Activated naive CD4-positive, alpha-beta T cell treated with anti-CD3 and anti-CD28 coated beads for 36 hours (primary cell): ENCODE results near the gene MAP2K2. TPM values are rescaled to one million over a fixed set of nuclear protein-coding genes. Genes with fewer than 3 reads are reported as not detected.

Experiments
- total RNA-seq, 2 experiments: library from RNA; stranded (reverse); gene quantifications; one replicate each; pipeline ENCODE4 v1.2.3, GENCODE V29; 2021

Gene MAP2K2
- total RNA-seq, 2 experiments from 2014 or later: 101 to 103 TPM

Other genes with a start within 250 kb of the MAP2K2 start
- gene ATCAY, start 243.4 kb downstream of the MAP2K2 start, total RNA-seq: under 1 TPM in 1 of 2 experiments, not detected in 1; 0.07 TPM
- not detected for gene NMRK2, start 191.1 kb downstream of the MAP2K2 start, total RNA-seq
- gene DAPK3, start 153.0 kb downstream of the MAP2K2 start, total RNA-seq: 10 to 100 TPM; 19.3 to 19.6 TPM
- gene EEF2, start 138.7 kb downstream of the MAP2K2 start, total RNA-seq: 1,000 to 10,000 TPM; 3,747 to 3,914 TPM
- gene PIAS4, start 116.4 kb downstream of the MAP2K2 start, total RNA-seq: 10 to 100 TPM; 16.1 to 20.1 TPM
- gene ZBTB7A, start 57.2 kb downstream of the MAP2K2 start, total RNA-seq: 10 to 100 TPM; 11.3 to 11.9 TPM
- gene CREB3L3, start 29.5 kb upstream of the MAP2K2 start, total RNA-seq: not detected
- 10 to 100 TPM; 20.0 to 20.1 TPM for gene SIRT6, start 58.4 kb upstream of the MAP2K2 start, total RNA-seq
- 1 to 10 TPM; 2.5 to 2.6 TPM for gene ANKRD24, start 58.6 kb upstream of the MAP2K2 start, total RNA-seq
- 10 to 100 TPM in 1 of 2 experiments, 1 to 10 TPM in 1; 7.8 to 11.8 TPM for gene EBI3, start 105.4 kb upstream of the MAP2K2 start, total RNA-seq
- 10 to 100 TPM; 28.5 to 29.8 TPM for gene YJU2, start 123.0 kb upstream of the MAP2K2 start, total RNA-seq
- not detected for gene SHD, start 155.1 kb upstream of the MAP2K2 start, total RNA-seq
- gene TMIGD2, start 178.3 kb upstream of the MAP2K2 start, total RNA-seq: 10 to 100 TPM; 19.9 to 21.2 TPM
- gene FSD1, start 180.5 kb upstream of the MAP2K2 start, total RNA-seq: 10 to 100 TPM; 12.3 to 17.5 TPM
- gene STAP2, start 214.7 kb upstream of the MAP2K2 start, total RNA-seq: 10 to 100 TPM in 1 of 2 experiments, 1 to 10 TPM in 1; 8.1 to 10.7 TPM
- gene MPND, start 219.4 kb upstream of the MAP2K2 start, total RNA-seq: 10 to 100 TPM; 16.3 to 18.6 TPM